Measurements from ENCODE around the gene DTD2. TPM values are rescaled to one million over a fixed set of nuclear protein-coding genes. Genes with fewer than 3 reads are reported as not detected.

Gene DTD2
- total and polyA plus RNA-seq, 9 of the 15 experiments (the other 6 are each of a cell fraction or from before 2014, with no cell fraction given), result 3.8 to 24.1 (median 15.2) TPM

DNA sequence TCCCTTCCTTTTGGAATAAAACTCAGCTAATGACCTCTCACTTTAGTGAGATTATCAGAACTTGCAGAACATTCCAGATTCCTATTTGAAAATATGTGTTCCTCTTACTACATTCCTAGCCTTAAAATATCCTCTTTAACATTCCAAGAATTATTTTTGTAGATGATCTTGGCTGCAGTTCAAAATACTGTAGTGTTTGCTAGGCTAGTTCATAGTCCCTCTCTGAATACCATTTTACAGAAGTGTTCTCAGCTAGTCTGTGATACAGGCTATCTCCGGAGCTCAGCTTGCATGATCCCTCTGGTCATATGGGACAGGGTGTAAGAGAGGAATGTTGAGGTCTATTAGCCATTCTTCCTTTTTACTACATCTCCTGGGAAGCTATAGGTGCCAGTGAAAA is 48.1 kb upstream of the DTD2 start (continued):
- no peak for TF ChIP-seq HNRNPH1 (optimal IDR thresholded peaks at IDR 0.05; ENCODE audit: low read depth, low read length)
- TF ChIP-seq, protein P1, sequence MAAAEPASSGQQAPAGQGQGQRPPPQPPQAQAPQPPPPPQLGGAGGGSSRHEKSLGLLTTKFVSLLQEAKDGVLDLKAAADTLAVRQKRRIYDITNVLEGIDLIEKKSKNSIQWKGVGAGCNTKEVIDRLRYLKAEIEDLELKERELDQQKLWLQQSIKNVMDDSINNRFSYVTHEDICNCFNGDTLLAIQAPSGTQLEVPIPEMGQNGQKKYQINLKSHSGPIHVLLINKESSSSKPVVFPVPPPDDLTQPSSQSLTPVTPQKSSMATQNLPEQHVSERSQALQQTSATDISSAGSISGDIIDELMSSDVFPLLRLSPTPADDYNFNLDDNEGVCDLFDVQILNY (CRISPR knock-in tag; IDR thresholded peaks at IDR 0.05), result no peak
- TF ChIP-seq, protein P2, sequence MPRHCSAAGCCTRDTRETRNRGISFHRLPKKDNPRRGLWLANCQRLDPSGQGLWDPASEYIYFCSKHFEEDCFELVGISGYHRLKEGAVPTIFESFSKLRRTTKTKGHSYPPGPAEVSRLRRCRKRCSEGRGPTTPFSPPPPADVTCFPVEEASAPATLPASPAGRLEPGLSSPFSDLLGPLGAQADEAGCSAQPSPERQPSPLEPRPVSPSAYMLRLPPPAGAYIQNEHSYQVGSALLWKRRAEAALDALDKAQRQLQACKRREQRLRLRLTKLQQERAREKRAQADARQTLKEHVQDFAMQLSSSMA (CRISPR knock-in tag; IDR thresholded peaks at IDR 0.05), result no peak
- TF ChIP-seq, protein P3, sequence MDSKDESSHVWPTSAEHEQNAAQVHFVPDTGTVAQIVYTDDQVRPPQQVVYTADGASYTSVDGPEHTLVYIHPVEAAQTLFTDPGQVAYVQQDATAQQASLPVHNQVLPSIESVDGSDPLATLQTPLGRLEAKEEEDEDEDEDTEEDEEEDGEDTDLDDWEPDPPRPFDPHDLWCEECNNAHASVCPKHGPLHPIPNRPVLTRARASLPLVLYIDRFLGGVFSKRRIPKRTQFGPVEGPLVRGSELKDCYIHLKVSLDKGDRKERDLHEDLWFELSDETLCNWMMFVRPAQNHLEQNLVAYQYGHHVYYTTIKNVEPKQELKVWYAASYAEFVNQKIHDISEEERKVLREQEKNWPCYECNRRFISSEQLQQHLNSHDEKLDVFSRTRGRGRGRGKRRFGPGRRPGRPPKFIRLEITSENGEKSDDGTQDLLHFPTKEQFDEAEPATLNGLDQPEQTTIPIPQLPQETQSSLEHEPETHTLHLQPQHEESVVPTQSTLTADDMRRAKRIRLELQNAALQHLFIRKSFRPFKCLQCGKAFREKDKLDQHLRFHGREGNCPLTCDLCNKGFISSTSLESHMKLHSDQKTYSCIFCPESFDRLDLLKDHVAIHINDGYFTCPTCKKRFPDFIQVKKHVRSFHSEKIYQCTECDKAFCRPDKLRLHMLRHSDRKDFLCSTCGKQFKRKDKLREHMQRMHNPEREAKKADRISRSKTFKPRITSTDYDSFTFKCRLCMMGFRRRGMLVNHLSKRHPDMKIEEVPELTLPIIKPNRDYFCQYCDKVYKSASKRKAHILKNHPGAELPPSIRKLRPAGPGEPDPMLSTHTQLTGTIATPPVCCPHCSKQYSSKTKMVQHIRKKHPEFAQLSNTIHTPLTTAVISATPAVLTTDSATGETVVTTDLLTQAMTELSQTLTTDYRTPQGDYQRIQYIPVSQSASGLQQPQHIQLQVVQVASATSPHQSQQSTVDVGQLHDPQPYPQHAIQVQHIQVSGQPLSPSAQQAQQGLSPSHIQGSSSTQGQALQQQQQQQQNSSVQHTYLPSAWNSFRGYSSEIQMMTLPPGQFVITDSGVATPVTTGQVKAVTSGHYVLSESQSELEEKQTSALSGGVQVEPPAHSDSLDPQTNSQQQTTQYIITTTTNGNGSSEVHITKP (IDR thresholded peaks at IDR 0.05; ENCODE audit: partially characterized antibody), result no peak

DNA sequence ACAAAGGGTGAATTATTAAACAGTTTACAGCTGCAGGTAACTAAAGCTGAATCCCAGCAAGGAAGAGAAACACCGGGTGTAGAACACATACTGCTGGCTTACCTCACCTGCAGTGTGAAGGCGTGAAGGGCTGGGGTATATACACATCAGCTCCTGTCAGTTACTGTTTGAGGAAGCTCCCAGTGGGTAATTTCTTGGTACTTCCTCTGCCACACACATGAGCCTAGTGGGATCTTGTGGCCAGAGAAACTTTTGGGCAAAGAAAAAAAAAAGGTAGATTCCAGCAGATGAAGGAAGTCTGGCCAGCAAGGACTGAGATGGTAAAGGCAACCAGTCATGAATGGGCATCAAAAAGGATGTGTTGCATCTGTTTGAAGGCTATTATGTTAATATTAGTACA is 44.6 kb upstream of the DTD2 start:
- Histone ChIP-seq H3K4me3 (no peak overlapping the region), H3K9me3 (replicated peaks; ENCODE audit: control insufficient read depth, insufficient read depth, low read depth, low read length) (no peaks in the 10 kb centered on the region), H3K27me3 (ENCODE audit: control insufficient read depth in 2 of 2, insufficient read depth in 2 of 2, low read length in 2 of 2) (no peaks in the 10 kb centered on the region; a peak in 1 of 5 replicates), H2AFZ (ENCODE audit: low read depth, low read length) (no peak overlapping the region), H3K4me1 (replicated peaks in 1 of 2; ENCODE audit: control insufficient read depth in 2 of 2, insufficient read depth in 2 of 2, low read length in 2 of 2) (no peaks in the 10 kb centered on the region), H3K36me3 (ENCODE audit: control insufficient read depth, insufficient read depth, low read length) (no peaks in the 10 kb centered on the region), H3K27ac (ENCODE audit: extremely low read depth, low read depth, low read length) (no peak overlapping the region), H4K20me1 (replicated peaks; ENCODE audit: control insufficient read depth, insufficient read depth, low read length) (no peaks in the 10 kb centered on the region), H3K4me2 (ENCODE audit: insufficient read depth, low read length) (no peak overlapping the region), H3K9me1 (ENCODE audit: control insufficient read depth, insufficient read depth, low read length) (no peaks in the 10 kb centered on the region), H3K79me2 (ENCODE audit: control insufficient read depth, insufficient read depth, low read length) (no peaks in the 10 kb centered on the region), H3K9ac (ENCODE audit: insufficient read depth in 1 of 2, low read depth in 2 of 2, low read length in 2 of 2) (no peak overlapping the region)
- FAIRE-seq (no peak), ATAC-seq (no peak), DNase-seq (ENCODE audit: extremely low read depth in 1 of 4, low spot score in 3 of 4) (no peak)
- ChIA-PET CTCF (ENCODE audit: low intra/inter-chr PET ratio) (no interaction called here), POLR2A (no interaction called here)
- WGBS (ENCODE audit: insufficient coverage, low coverage, missing lambda C conversion rate), result 0% methylated on average over 2 of the region's 2 CpGs
- in situ Hi-C loops (cut with MboI) (loop anchor here (25.0 kb wide), 1 partner anchor 760 kb away; no protein-coding TSS in a partner anchor), intact Hi-C loops (cut with micrococcal nuclease) (loop anchor here (10.0 kb wide), 1 partner anchor 573 kb away; the partner anchor contains the start of gene ARHGAP5)
- no TSS peak for BruUV-seq (replicated peaks)
- no peak for TF ChIP-seq SRSF1 (IDR thresholded peaks at IDR 0.05; ENCODE audit: low read depth, low read length)
- TF ChIP-seq POLR2AphosphoS5 (IDR thresholded peaks at IDR 0.05; ENCODE audit: control insufficient read depth, insufficient read depth, low read depth, low read length), result no peak
- TF ChIP-seq ILF3 (IDR thresholded peaks at IDR 0.05; ENCODE audit: borderline replicate concordance), result no peak
- TF ChIP-seq MTF1 (CRISPR knock-in tag; IDR thresholded peaks at IDR 0.05; ENCODE audit: borderline replicate concordance), result no peak
- TF ChIP-seq ZEB2 (IDR thresholded peaks at IDR 0.05), result no peak
- TF ChIP-seq BHLHE40 (IDR thresholded peaks at IDR 0.05; ENCODE audit: low read length), result no peak
- TF ChIP-seq SMAD1 (IDR thresholded peaks at IDR 0.05; ENCODE audit: low read depth, low read length, partially characterized antibody), result no peak
- TF ChIP-seq, protein P4, sequence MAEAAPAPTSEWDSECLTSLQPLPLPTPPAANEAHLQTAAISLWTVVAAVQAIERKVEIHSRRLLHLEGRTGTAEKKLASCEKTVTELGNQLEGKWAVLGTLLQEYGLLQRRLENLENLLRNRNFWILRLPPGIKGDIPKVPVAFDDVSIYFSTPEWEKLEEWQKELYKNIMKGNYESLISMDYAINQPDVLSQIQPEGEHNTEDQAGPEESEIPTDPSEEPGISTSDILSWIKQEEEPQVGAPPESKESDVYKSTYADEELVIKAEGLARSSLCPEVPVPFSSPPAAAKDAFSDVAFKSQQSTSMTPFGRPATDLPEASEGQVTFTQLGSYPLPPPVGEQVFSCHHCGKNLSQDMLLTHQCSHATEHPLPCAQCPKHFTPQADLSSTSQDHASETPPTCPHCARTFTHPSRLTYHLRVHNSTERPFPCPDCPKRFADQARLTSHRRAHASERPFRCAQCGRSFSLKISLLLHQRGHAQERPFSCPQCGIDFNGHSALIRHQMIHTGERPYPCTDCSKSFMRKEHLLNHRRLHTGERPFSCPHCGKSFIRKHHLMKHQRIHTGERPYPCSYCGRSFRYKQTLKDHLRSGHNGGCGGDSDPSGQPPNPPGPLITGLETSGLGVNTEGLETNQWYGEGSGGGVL (CRISPR knock-in tag; IDR thresholded peaks at IDR 0.05), result no peak
- no peak for TF ChIP-seq MTA1 (IDR thresholded peaks at IDR 0.05; ENCODE audit: borderline replicate concordance)
